Mononuclear cell (primary cell): ENCODE results near the gene SIN3B. TPM values are rescaled to one million over a fixed set of nuclear protein-coding genes. Genes with fewer than 3 reads are reported as not detected.

Source experiments
- H3K27me3 ChIP-seq: 2 replicates; pipeline ENCODE4 v1.6.0; 2011; ENCODE audit warnings: low read length, control low read depth; ENCODE audit not compliant: insufficient read depth
- H3K4me1 ChIP-seq: 2 replicates; pipeline ENCODE4 v1.5.1; 2011; ENCODE audit warnings: mild to moderate bottlenecking, low read length, control low read depth; ENCODE audit not compliant: insufficient read depth
- H3K4me3 ChIP-seq: 2 replicates; pipeline ENCODE4 v1.5.1; 2011; ENCODE audit warnings: mild to moderate bottlenecking, low read length, moderate library complexity
- H3K9me3 ChIP-seq: 2 replicates; pipeline ENCODE4 v1.5.1; 2011; ENCODE audit warnings: low read depth, mild to moderate bottlenecking, control low read depth, low read length
- total RNA-seq: library from RNA; depleted of rRNA; stranded (reverse); fragments of >200 nt; gene quantifications from one replicate; pipeline ENCODE4 v1.2.3, GENCODE V29; 2012

The SIN3B gene
- total RNA-seq, 1 donor = 27.4 TPM

GRCh38 chr19:16804176-16804575 lies 25.0 kb upstream of the SIN3B start:
- no peaks in the 10 kb centered on the region for H3K9me3 ChIP-seq
- no peaks in the 10 kb centered on the region for H3K27me3 ChIP-seq
- H3K4me3 ChIP-seq = no peak overlapping the region
- H3K4me1 ChIP-seq = peaks cover 30% of the 10 kb centered on the region

- Histone ChIP-seq H3K4me1 (peaks cover 14% of the 10 kb centered on the region), H3K27me3 (no peaks in the 10 kb centered on the region), H3K4me3 (no peak overlapping the region), H3K9me3 (no peaks in the 10 kb centered on the region)
These were observed 21.5 kb upstream of the SIN3B start for GRCh38 chr19:16807549-16808284.

GRCh38 chr19:16814526-16815100 lies 14.6 kb upstream of the SIN3B start:
- H3K4me3 ChIP-seq = no peak overlapping the region
- H3K9me3 ChIP-seq = peaks cover 10% of the 10 kb centered on the region
- no peaks in the 10 kb centered on the region for H3K4me1 ChIP-seq
- H3K27me3 ChIP-seq = no peaks in the 10 kb centered on the region

- H3K9me3 ChIP-seq = no peaks in the 10 kb centered on the region
- H3K27me3 ChIP-seq = no peaks in the 10 kb centered on the region
- H3K4me3 ChIP-seq = no peak overlapping the region
- peaks cover 1% of the 10 kb centered on the region for H3K4me1 ChIP-seq
These were observed 9.1 kb upstream of the SIN3B start for GRCh38 chr19:16820056-16820455.

GRCh38 chr19:16821081-16821480 lies 8.1 kb upstream of the SIN3B start:
- peaks cover 12% of the 10 kb centered on the region for H3K4me1 ChIP-seq
- H3K27me3 ChIP-seq = peaks cover 3% of the 10 kb centered on the region
- H3K4me3 ChIP-seq = no peak overlapping the region
- no peaks in the 10 kb centered on the region for H3K9me3 ChIP-seq

GRCh38 chr19:16822648-16823047 lies 6.5 kb upstream of the SIN3B start:
- Histone ChIP-seq H3K9me3 (no peaks in the 10 kb centered on the region), H3K4me3 (no peak overlapping the region), H3K27me3 (peaks cover 3% of the 10 kb centered on the region)

GRCh38 chr19:16824658-16825311 lies 4.4 kb upstream of the SIN3B start:
- H3K9me3 ChIP-seq = no peaks in the 10 kb centered on the region
- peaks cover 3% of the 10 kb centered on the region for H3K27me3 ChIP-seq
- H3K4me3 ChIP-seq = no peak overlapping the region
- peaks cover 23% of the 10 kb centered on the region for H3K4me1 ChIP-seq

More at GRCh38 chr19:16822648-16823047, 6.5 kb upstream of the SIN3B start:
- peaks cover 14% of the 10 kb centered on the region for H3K4me1 ChIP-seq

- Histone ChIP-seq H3K4me3 (no peak overlapping the region), H3K9me3 (no peaks in the 10 kb centered on the region), H3K4me1 (peaks cover 30% of the 10 kb centered on the region), H3K27me3 (peaks cover 3% of the 10 kb centered on the region)
These were observed 3.7 kb upstream of the SIN3B start for GRCh38 chr19:16825312-16826052.

GRCh38 chr19:16829822-16830289 lies 658 bp downstream of the SIN3B start:
- Histone ChIP-seq H3K4me3 (peak overlapping the region; percentile 54), H3K4me1 (peaks cover 56% of the 10 kb centered on the region), H3K9me3 (no peaks in the 10 kb centered on the region), H3K27me3 (peaks cover 3% of the 10 kb centered on the region)

- no peaks in the 10 kb centered on the region for H3K9me3 ChIP-seq
- no peak overlapping the region for H3K4me3 ChIP-seq
- peaks cover under 1% of the 10 kb centered on the region for H3K27me3 ChIP-seq
- peaks cover 56% of the 10 kb centered on the region for H3K4me1 ChIP-seq
These were observed 1.5 kb downstream of the SIN3B start for GRCh38 chr19:16830679-16831078.

GRCh38 chr19:16831531-16831930 lies 2.3 kb downstream of the SIN3B start:
- Histone ChIP-seq H3K9me3 (no peaks in the 10 kb centered on the region), H3K4me1 (peaks cover 59% of the 10 kb centered on the region), H3K4me3 (no peak overlapping the region), H3K27me3 (no peaks in the 10 kb centered on the region)

- H3K9me3 ChIP-seq = no peaks in the 10 kb centered on the region
- peaks cover 51% of the 10 kb centered on the region for H3K4me1 ChIP-seq
- no peaks in the 10 kb centered on the region for H3K27me3 ChIP-seq
- no peak overlapping the region for H3K4me3 ChIP-seq
These were observed 5.5 kb downstream of the SIN3B start for GRCh38 chr19:16834747-16835146.

- no peaks in the 10 kb centered on the region for H3K27me3 ChIP-seq
- no peak overlapping the region for H3K4me3 ChIP-seq
- peaks cover 38% of the 10 kb centered on the region for H3K4me1 ChIP-seq
- no peaks in the 10 kb centered on the region for H3K9me3 ChIP-seq
These were observed 7.2 kb downstream of the SIN3B start for GRCh38 chr19:16836115-16837034.

GRCh38 chr19:16837035-16837362 lies 7.8 kb downstream of the SIN3B start:
- no peaks in the 10 kb centered on the region for H3K27me3 ChIP-seq
- peaks cover 38% of the 10 kb centered on the region for H3K4me1 ChIP-seq
- no peak overlapping the region for H3K4me3 ChIP-seq
- H3K9me3 ChIP-seq = no peaks in the 10 kb centered on the region
